Measurements from ENCODE around the gene GABRB1.

The GABRB1 gene

GRCh38 chr4:47031011-47031678 lies at the start of gene GABRB1:
Gene GABRB1, plus strand, starts transcription at chr4:47031567.
- no peak for DNase-seq (ENCODE audit: low read depth)

DNA sequence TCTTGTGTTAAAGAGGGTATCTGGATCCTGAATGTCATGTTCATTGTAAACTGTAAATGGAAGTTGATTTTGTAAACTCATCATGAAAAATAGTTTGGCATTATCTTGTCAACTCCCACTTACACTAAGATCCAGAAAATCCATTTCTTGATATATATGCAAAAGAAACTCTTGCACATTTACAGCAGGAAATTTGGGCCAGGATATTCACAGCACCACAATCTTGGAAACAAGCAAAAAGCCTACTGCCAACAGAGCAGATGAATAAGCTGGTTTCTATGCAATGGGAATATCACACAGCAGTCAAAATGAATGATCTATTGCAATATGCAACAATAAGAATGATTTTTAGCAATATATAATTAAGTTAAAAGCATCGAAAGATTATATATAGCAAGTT lies 46.6 kb upstream of the GABRB1 start:
- DNase-seq (ENCODE audit: low read depth), result no peak

- no peak for DNase-seq (ENCODE audit: low read depth)
These were observed 44.3 kb upstream of the GABRB1 start for GRCh38 chr4:46986922-46987638.

DNA sequence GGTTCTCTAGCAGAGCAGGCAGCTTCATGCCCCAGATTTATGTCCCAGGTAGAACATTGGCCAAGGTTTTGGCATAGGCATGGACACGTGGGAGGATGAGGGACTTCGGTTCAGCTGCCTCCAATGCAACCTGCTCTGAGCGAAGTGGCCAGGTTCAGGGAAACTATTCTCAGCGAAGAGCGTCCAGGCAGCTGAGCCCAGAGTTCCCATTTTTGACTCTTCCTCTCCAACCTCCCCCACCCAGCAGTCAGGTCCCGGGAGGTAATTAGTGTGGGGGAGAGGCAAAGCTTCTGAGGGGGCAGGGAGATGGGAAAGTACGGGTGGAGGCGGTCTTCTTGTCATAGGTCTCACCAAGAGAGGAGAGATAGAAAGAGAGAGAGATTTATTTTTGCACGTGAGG lies 39.0 kb upstream of the GABRB1 start:
- no peak for DNase-seq (ENCODE audit: low read depth)

DNA sequence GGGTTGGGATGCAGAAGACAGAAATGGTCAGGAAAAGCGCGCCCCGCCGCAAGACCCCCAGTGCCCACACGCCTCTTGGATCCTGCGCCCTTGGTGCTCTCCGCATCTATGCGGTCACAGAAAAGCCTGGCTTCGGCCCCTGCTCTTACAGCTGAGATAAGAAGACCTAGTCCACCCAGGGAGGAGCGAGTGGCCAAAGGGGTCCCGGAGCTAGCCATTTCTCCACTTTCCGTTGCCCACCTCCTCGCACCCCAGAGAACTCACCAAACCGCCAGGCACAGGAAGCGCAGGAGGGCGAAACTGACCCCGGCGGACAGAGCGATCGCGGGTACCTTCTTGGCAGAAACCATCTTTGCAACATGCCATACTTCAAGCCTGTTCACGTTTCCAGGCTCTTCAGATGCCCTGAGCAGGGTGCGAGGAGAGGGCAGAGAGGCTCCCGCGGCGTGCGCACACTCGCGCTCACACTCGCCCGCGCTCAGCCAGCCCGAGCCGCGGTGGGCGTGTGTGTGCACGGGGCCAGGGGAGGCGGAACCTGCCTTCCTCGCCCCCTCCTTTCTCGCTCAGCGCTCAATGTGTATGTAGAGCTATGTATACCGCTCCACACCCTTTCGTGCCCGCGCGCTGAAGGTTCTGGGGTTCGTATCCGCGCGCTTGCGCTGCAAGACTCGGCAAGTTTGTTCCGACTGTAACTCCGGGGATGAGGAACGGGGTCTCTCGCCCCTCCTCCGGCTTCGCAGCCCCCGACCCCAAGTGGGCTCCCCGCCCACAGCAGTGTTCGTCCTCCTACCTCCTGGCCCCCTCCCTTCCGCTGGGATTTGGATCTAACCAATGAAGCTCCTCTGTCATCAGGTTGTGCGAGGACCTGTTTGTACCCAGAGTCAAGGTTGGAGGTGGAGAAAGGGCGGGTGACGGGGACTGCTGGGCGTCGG lies 38.0 kb upstream of the GABRB1 start, which contains the start of gene GABRA4:
Gene GABRA4, minus strand, starts transcription at position 507 of the 932 bp plus-strand sequence. Its CDS starts 157 bp downstream, at position 350.
- DNase-seq (ENCODE audit: low read depth), result no peak

- no peak for DNase-seq (ENCODE audit: low read depth)
These were observed 37.4 kb upstream of the GABRB1 start for GRCh38 chr4:46994007-46994405.

DNA sequence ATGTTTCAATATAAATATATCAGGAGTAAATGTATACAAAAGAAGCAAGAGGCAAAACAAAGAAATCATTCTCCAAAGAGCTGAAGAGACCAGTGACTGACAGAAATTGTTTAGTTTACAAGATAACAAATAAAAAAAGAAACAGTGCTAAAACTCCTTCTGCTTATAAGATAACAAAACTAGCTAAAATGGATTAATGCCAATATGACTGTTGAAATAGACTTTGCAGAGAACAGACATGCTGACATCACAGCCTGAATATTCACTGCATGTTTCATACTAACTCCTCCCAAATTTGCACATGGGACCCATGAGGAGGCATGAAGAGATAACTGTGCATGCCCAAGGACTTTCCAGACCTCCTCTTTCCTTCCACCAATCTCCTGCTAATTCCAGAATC lies 31.8 kb upstream of the GABRB1 start:
- DNase-seq (ENCODE audit: low read depth), result no peak

DNA sequence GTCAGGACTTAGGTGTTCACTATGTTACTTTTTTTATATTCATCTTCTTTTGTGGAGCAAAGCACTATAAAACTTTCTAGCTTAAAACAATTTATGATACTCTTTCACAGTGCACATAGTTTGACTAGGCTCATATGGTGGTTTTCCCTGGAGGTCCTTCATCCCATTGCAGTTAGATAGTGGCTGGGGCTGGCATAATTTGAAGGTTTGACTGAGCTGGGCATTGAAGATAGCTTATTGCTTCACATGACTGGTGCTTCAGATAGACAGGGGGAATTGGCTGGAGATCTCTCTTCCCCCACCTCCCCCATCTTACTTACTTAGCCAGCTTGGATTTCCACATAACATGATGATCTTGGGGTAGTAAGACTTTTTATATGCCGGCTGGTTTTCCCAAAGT lies 31.0 kb upstream of the GABRB1 start:
- DNase-seq (ENCODE audit: low read depth), result no peak

GRCh38 chr4:47002580-47002979 lies 28.8 kb upstream of the GABRB1 start:
- no peak for DNase-seq (ENCODE audit: low read depth)

DNA sequence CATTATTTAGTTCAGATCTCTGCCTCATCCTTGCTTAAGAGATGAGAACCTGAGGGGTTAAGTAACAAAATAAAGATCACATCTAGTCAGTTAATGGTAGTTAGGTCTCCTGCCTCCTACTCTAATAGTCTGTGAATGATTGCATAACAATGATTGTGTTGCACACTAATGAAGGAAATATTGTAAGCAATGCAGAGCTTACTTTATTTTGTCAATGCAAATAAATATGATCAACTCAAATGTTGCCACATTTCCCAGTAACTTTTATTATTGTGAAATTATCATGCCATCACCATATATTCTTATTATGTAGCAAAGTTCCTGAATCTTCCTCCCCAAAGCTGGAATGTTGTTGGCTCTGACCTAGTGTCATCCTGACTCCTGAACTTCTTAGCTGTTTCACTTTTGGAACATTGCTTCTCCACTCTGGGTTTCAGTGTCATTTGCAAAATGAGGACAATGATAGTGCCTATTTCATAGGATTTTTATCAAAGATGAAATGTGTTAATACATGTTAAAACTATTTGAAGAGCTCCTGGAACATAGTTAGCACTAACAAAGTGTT lies 20.9 kb upstream of the GABRB1 start:
- no peak for DNase-seq (ENCODE audit: low read depth)

DNA sequence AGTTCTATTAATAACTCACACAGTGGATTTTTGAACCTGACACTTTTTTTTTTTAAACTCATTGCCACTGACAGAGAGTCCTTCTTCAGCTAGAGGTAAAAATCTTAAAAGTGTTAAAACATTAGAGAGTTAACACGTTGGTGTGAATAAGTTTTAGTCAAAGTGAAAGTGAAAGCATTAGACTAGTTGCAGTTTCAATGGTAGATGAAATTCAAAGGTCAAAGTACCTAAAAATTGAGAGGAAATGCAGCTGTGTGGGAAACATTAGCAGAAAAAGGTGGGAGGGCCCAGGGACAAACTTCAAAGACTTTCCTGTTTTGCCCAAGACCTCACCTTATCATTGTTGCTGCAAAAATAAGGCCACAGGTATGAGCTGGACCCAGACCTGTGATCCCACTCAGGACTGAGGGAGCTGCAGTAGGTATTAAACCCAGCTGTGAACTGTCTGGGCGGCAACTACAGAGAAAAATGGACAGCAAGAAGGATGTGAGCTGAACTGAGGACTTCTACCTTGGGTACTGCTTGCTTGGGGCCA lies 20.4 kb upstream of the GABRB1 start:
- no peak for DNase-seq (ENCODE audit: low read depth)

- DNase-seq (ENCODE audit: low read depth), result no peak
These were observed 18.7 kb upstream of the GABRB1 start for GRCh38 chr4:47012676-47013075.

GRCh38 chr4:47013373-47013772 lies 18.0 kb upstream of the GABRB1 start:
- no peak for DNase-seq (ENCODE audit: low read depth)

GRCh38 chr4:47017081-47017480 lies 14.3 kb upstream of the GABRB1 start:
- DNase-seq (ENCODE audit: low read depth), result no peak

- no peak for DNase-seq (ENCODE audit: low read depth)
These were observed 13.9 kb upstream of the GABRB1 start for GRCh38 chr4:47017494-47017893.

- DNase-seq (ENCODE audit: low read depth), result no peak
These were observed 511 bp downstream of the GABRB1 start for GRCh38 chr4:47031751-47032404.

GRCh38 chr4:47032405-47033106 lies 1.2 kb downstream of the GABRB1 start:
- DNase-seq (ENCODE audit: low read depth), result no peak

DNA sequence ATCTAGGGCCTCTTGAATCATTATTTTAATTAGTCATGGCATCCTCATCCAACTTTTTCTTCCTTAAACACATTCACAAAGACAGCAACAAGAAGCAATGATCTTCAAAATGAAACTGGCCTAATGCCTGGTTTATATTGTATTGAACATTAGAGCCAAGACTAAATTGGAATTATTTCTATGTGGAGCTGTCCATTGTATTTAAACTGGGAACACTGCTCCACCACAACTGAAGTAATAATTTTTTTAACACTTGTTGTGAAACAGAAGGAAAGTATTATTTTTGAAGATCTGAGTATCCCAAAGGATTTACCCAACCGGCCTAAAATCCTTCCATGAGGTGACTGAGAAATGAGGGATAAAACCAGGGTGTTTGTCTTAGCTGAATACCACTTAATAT lies 6.9 kb downstream of the GABRB1 start:
- no peak for DNase-seq (ENCODE audit: low read depth)

DNA sequence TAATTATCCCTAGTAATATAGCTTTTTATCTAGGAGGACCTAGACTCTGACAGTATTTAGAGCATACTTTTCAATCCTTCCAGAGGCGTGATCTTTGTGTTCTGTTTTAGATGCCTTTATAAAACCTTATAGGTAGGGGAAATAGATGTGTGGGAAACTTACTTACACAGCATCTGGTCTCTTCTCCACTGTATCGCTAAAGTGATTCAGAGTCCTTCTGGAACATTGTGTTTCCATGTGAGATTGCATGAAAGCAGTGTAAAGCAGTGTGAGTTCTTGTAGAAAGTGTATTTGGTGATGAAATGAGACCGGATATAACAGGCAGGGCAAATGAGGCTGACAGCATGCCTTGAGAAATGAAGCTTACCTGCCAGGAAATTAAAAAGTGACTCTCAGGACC lies 9.5 kb downstream of the GABRB1 start:
- DNase-seq (ENCODE audit: low read depth), result no peak

GRCh38 chr4:47043821-47044220 lies 12.5 kb downstream of the GABRB1 start:
- DNase-seq (ENCODE audit: low read depth), result no peak

GRCh38 chr4:47045261-47045660 lies 13.9 kb downstream of the GABRB1 start:
- DNase-seq (ENCODE audit: low read depth), result no peak
